Keratinocyte (primary cell): Measurements from ENCODE around the gene CCDC9B.

Experiments used
- CTCF ChIP-seq, 3 experiments: IDR thresholded peaks in 1 of 3; conservative IDR thresholded peaks in 1 of 3; optimal IDR thresholded peaks in 1 of 3; 2 replicates in 2 of 3; 3 replicates in 1 of 3; pipeline versions ENCODE3 to v1.5.1; 2011; ENCODE audit warnings: low read length in 3 of 3, mild to moderate bottlenecking in 3 of 3, moderate library complexity in 2 of 3, control low read depth in 1 of 3, inconsistent platforms in 1 of 3; ENCODE audit not compliant: insufficient read depth in 2 of 3; ENCODE audit errors: extremely low read depth in 1 of 3
- EZH2 ChIP-seq: IDR thresholded peaks from one replicate; pipeline ENCODE4 v1.6.1; 2012; ENCODE audit warnings: inconsistent platforms, mild to moderate bottlenecking, low read length, moderate library complexity

GRCh38 chr15:40287505-40287904 lies 53.2 kb downstream of the CCDC9B start:
- TF ChIP-seq CTCF (optimal IDR thresholded peaks at IDR 0.05 in 1 of 3, IDR thresholded peaks at IDR 0.05 in 1 of 3, conservative IDR thresholded peaks at IDR 0.05 in 1 of 3; ENCODE audit: extremely low read depth in 1 of 3, insufficient read depth in 2 of 3, low read length in 3 of 3) (no peak), EZH2 (no peak)
